ENCODE results near the gene BAIAP2L1. TPM values are rescaled to one million over a fixed set of nuclear protein-coding genes. Genes with fewer than 3 reads are reported as not detected.

The BAIAP2L1 gene
- total and polyA plus RNA-seq, 2 experiments from 2014 or later, result 24.1 to 38.3 TPM

GRCh38 chr7:98321301-98321700, 79.6 kb downstream of the BAIAP2L1 start:
- H3K4me2 ChIP-seq, result no peak overlapping the region
- H3K4me3 Mint-ChIP-seq, result no peak overlapping the region
- H3K27me3 Mint-ChIP-seq (ENCODE audit: insufficient read depth, low read depth, poor library complexity), result peaks cover 5% of the 10 kb centered on the region
- peaks cover 7% of the 10 kb centered on the region for H4K20me1 ChIP-seq (replicated peaks; ENCODE audit: insufficient read depth)
- H3K4me3 ChIP-seq, result no peak overlapping the region
- DNase-seq (ENCODE audit: low spot score) (no peak), ATAC-seq (no peak)
- H3K79me2 ChIP-seq (replicated peaks; ENCODE audit: insufficient read depth), result peaks cover 51% of the 10 kb centered on the region
- no peaks in the 10 kb centered on the region for H3K9me2 ChIP-seq (ENCODE audit: insufficient read depth)
- H3K27ac ChIP-seq (ENCODE audit: low read depth), result no peak overlapping the region
- TF ChIP-seq ZNF331 (CRISPR knock-in tag; IDR thresholded peaks at IDR 0.05; ENCODE audit: low read depth) (no peak), EZH2phosphoT487 (IDR thresholded peaks at IDR 0.05; ENCODE audit: unreplicated experiment) (no peak), CREB1 (CRISPR knock-in tag; IDR thresholded peaks at IDR 0.05; ENCODE audit: low read depth) (no peak), NANOG (IDR thresholded peaks at IDR 0.05; ENCODE audit: borderline replicate concordance) (no peak), POLR2AphosphoS5 (IDR thresholded peaks at IDR 0.05; ENCODE audit: low read depth) (no peak), ZNF114 (CRISPR knock-in tag; IDR thresholded peaks at IDR 0.05) (no peak), JUNB (IDR thresholded peaks at IDR 0.05; ENCODE audit: unreplicated experiment) (no peak), REST (IDR thresholded peaks at IDR 0.05; ENCODE audit: unreplicated experiment) (no peak), EZH2 (IDR thresholded peaks at IDR 0.05; ENCODE audit: low read depth, unreplicated experiment) (no peak), STAT1 (IDR thresholded peaks at IDR 0.05; ENCODE audit: unreplicated experiment) (no peak)
- TF ChIP-seq, protein P1, sequence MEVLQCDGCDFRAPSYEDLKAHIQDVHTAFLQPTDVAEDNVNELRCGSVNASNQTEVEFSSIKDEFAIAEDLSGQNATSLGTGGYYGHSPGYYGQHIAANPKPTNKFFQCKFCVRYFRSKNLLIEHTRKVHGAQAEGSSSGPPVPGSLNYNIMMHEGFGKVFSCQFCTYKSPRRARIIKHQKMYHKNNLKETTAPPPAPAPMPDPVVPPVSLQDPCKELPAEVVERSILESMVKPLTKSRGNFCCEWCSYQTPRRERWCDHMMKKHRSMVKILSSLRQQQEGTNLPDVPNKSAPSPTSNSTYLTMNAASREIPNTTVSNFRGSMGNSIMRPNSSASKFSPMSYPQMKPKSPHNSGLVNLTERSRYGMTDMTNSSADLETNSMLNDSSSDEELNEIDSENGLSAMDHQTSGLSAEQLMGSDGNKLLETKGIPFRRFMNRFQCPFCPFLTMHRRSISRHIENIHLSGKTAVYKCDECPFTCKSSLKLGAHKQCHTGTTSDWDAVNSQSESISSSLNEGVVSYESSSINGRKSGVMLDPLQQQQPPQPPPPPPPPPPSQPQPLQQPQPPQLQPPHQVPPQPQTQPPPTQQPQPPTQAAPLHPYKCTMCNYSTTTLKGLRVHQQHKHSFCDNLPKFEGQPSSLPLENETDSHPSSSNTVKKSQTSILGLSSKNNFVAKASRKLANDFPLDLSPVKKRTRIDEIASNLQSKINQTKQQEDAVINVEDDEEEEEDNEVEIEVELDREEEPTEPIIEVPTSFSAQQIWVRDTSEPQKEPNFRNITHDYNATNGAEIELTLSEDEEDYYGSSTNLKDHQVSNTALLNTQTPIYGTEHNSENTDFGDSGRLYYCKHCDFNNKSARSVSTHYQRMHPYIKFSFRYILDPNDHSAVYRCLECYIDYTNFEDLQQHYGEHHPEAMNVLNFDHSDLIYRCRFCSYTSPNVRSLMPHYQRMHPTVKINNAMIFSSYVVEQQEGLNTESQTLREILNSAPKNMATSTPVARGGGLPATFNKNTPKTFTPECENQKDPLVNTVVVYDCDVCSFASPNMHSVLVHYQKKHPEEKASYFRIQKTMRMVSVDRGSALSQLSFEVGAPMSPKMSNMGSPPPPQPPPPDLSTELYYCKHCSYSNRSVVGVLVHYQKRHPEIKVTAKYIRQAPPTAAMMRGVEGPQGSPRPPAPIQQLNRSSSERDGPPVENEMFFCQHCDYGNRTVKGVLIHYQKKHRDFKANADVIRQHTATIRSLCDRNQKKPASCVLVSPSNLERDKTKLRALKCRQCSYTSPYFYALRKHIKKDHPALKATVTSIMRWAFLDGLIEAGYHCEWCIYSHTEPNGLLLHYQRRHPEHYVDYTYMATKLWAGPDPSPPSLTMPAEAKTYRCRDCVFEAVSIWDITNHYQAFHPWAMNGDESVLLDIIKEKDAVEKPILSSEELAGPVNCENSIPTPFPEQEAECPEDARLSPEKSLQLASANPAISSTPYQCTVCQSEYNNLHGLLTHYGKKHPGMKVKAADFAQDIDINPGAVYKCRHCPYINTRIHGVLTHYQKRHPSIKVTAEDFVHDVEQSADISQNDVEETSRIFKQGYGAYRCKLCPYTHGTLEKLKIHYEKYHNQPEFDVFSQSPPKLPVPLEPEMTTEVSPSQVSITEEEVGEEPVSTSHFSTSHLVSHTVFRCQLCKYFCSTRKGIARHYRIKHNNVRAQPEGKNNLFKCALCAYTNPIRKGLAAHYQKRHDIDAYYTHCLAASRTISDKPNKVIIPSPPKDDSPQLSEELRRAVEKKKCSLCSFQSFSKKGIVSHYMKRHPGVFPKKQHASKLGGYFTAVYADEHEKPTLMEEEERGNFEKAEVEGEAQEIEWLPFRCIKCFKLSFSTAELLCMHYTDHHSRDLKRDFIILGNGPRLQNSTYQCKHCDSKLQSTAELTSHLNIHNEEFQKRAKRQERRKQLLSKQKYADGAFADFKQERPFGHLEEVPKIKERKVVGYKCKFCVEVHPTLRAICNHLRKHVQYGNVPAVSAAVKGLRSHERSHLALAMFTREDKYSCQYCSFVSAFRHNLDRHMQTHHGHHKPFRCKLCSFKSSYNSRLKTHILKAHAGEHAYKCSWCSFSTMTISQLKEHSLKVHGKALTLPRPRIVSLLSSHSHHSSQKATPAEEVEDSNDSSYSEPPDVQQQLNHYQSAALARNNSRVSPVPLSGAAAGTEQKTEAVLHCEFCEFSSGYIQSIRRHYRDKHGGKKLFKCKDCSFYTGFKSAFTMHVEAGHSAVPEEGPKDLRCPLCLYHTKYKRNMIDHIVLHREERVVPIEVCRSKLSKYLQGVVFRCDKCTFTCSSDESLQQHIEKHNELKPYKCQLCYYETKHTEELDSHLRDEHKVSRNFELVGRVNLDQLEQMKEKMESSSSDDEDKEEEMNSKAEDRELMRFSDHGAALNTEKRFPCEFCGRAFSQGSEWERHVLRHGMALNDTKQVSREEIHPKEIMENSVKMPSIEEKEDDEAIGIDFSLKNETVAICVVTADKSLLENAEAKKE (CRISPR knock-in tag; IDR thresholded peaks at IDR 0.05), result no peak
- TF ChIP-seq, protein P2, sequence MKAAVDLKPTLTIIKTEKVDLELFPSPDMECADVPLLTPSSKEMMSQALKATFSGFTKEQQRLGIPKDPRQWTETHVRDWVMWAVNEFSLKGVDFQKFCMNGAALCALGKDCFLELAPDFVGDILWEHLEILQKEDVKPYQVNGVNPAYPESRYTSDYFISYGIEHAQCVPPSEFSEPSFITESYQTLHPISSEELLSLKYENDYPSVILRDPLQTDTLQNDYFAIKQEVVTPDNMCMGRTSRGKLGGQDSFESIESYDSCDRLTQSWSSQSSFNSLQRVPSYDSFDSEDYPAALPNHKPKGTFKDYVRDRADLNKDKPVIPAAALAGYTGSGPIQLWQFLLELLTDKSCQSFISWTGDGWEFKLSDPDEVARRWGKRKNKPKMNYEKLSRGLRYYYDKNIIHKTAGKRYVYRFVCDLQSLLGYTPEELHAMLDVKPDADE (IDR thresholded peaks at IDR 0.05), result no peak
- TF ChIP-seq, protein P3, sequence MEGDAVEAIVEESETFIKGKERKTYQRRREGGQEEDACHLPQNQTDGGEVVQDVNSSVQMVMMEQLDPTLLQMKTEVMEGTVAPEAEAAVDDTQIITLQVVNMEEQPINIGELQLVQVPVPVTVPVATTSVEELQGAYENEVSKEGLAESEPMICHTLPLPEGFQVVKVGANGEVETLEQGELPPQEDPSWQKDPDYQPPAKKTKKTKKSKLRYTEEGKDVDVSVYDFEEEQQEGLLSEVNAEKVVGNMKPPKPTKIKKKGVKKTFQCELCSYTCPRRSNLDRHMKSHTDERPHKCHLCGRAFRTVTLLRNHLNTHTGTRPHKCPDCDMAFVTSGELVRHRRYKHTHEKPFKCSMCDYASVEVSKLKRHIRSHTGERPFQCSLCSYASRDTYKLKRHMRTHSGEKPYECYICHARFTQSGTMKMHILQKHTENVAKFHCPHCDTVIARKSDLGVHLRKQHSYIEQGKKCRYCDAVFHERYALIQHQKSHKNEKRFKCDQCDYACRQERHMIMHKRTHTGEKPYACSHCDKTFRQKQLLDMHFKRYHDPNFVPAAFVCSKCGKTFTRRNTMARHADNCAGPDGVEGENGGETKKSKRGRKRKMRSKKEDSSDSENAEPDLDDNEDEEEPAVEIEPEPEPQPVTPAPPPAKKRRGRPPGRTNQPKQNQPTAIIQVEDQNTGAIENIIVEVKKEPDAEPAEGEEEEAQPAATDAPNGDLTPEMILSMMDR (conservative IDR thresholded peaks at IDR 0.05; ENCODE audit: low read depth in 2 of 2), result no peak
- H3K27me3 ChIP-seq (ENCODE audit: insufficient read depth), result no peaks in the 10 kb centered on the region
- H3K36me3 ChIP-seq (ENCODE audit: insufficient read depth), result peaks cover 8% of the 10 kb centered on the region; the same call in 1 of the 2 replicates
- peaks cover 29% of the 10 kb centered on the region for H3K4me1 Mint-ChIP-seq
- no peaks in the 10 kb centered on the region for H3F3A ChIP-seq (replicated peaks; ENCODE audit: low read depth)
- H3K27ac Mint-ChIP-seq, result no peak overlapping the region
- peaks cover 15% of the 10 kb centered on the region for H3K9me3 Mint-ChIP-seq
- H2AFZ ChIP-seq, result no peak overlapping the region
- H3K36me3 Mint-ChIP-seq (ENCODE audit: low read depth), result peaks cover 28% of the 10 kb centered on the region
- H3K4me1 ChIP-seq (ENCODE audit: insufficient read depth), result peaks cover 16% of the 10 kb centered on the region

All from GM23338 (cell line).